NCI-H524 treated with DMSO at 0.1 percent for 48 hours (cell line): Measurements from ENCODE around the gene MYORG.
"Not testable (repeated sequence)": the region's sequence is repeated elsewhere in the genome, so short reads cannot be mapped to it uniquely, and the experiment has no call there.

Experiments
- DNase-seq: peaks from one replicate; lab custom pipeline; 2025; lab: John Stamatoyannopoulos, UW

The MYORG gene

GRCh38 chr9:34368796-34369195 lies 7.9 kb downstream of the MYORG start:
- DNase-seq: not testable (repeated sequence)

DNA sequence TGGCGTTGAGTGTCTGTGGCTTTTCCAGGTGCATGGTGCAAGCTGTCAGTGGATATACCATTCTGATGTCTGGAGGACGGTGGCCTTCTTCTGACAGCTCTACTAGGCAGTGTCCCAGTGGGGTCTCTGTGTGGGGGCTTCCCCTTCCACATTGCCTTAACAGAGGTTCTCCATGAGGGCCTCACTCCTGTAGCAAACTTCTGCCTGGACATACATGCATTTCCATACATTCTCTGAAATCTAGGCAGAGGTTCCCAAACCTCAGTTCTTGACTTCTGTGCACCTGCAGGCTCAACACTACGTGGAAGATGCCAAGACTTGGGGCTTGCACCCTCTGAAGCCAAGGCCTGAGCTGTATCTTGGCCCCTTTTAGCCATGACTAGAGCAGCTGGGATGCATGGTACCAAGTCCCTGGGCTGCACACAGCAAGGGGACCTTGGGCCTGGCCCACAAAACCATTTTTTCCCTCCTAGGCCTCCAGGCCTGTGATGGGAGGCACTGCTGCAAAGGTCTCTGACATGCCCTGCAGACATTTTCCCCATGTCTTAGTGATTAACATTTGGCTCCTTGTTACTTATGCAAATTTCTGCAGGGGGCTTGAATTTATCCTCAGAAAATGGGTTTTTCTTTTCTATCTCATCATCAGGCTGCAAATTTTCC lies 8.8 kb downstream of the MYORG start:
- not testable (repeated sequence) for DNase-seq

DNA sequence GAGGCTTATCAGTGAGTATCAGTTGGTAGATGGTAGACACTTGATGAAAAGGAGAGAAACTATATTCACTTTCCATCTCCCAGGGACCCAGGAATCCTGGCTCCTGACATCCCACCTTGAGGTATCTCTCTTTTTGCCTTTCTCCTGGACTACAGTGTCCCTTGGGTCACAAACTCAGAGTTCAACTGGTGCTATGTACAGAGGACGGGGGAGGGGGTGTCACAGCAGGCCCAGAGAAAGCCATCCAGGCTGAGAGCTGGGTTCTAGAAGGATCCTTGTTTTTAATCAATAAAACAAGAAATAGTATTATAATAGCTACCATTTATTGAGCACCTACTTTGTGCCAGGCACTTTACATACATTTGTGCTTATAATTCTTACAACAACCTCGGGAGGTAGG lies 10.3 kb downstream of the MYORG start:
- DNase-seq: no peak

DNA sequence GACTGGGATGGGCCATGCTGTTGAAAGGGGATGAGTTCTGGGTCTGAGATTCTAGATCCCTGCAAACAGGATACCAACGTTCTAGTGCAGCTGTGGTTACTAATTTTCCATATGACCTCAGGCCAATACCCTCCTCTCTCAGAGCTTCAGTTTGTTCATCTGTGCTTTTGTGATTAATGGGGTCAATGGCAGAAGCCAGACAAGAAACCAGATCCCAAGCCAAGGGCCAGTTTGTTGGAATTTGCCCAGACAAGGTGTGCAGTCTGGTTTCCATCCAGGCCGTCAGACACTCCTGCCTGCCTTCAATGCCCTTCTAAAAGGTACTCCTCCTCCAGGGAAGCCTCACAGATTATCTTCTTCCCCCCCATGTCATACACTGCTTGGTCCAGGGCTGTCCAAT lies 11.4 kb downstream of the MYORG start:
- DNase-seq: no peak

DNA sequence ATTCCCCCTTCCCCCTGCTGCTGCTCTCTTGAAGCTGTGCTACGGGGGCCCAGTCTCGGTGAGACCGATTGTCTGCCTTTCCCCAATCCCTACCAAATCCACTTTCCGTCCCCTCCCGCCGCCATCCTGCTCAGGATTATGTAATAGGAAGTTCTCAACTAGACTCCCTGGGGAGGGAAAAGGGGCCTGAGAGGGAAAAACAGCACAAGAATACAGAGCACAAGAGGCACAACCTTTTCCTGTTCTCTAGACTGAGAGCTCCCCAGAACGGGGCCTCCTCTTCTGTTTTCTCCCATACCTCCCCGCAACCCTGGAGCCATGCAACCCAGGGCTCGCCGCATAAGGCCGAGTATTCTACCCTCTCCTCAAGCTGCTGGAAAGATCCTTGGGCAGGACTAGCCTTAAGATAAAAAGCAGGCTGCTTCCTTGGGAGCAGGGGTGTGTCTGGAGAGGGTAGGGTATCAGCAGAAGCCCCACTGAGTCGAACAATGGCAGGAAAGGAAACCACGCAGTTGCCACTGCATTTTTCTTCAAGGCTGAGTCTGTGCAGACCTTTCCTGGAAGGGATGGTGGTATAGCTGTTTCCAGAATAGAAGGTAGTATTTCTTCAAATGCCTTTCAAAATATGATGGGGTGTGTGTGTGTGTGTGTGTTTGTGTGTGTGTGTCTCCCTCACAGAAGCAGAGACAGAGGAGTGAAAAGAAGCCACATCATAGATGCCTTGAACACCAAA lies 12.9 kb downstream of the MYORG start:
- DNase-seq: no peak

DNA sequence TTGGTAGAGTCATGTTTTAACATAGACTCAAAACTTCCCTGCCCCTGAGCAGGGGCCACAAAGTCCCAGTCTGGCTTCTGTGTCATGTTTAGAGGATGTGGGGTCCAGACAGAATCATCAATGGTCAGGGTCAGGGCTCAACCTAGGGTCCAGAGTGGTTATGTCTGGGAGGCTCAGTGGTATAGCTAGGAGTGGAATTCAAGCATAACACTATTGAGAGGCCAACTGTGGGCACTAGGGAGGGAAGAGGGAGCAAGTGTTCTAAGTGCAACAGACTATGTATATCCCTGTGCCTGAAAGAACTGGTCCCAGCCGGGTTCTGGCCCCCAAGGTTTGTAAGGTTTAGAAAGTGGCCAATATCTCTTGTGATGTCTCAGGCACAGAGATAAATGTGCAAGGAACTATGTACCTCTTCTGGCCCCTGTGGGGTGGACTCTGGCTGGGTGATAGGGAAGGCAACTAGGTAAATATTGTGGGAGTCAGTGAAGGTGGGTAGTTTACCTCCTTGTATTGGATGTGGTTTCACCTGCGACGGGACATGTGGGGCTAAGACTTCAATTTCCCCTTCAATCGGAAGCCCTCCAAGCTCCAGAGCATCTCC lies 14.0 kb downstream of the MYORG start:
- DNase-seq: no peak

- DNase-seq: not testable (repeated sequence)
Observed at GRCh38 chr9:34352957-34353356, 23.7 kb downstream of the MYORG start.

DNA sequence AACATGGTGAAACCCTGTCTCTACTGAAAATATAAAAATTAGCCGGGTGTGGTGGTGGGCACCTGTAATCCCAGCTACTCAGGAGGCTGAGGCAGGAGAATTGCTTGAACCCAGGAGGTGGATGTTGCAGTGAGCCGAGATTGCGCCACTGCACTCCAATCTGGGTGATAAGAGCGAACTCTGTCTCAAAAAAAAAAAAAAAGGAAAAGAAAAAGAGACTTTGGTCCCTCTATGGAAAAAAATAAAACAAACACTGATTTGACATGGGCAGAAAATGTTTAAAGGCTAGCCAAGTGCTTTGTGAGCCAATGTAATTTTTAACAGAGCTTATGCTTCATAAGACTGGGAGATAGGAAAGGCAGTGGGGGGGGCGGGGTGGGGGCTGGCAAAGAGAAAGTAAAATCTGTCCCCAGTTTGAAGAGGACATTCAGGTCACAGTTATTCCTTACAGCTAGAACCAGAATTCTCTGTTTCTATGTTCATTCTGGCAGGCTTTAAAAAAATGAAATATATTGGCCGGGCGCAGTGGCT lies 24.5 kb downstream of the MYORG start:
- DNase-seq: not testable (repeated sequence)

DNA sequence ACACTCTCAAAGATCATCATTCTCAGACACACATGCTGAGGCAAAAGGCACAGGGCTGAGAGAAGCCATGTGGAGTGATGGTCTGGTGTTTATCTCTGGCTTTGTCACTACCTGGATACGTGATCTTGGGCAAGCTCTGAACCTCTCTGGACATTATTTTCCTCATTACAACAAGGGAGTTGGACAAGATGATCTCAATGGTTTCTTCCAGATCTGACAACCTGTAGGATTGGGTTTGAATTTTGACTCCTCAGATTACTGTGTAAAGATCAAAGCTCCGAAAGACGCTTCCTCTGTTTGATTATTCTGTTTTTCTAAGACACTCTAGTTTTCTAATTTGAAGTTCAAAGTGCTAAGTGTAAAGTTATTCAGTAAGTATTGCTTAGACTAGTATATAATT lies 27.4 kb downstream of the MYORG start:
- no peak for DNase-seq

DNA sequence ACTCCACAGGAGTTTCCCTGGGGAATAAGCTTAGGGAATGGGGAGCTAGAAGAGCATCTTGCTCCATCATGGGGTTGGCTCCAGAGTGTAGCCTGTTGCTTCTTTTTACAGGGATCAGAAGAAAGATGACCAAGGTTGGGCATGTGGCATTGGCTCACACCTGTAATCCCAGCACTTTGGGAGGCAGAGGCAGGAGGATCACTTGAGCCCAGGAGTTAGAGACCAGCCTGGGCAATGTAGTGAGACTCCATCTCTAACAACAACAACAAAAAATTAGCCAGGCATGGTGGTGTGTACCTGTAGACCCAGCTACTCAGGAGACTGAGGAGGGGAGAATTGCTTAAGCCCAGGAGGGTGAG lies 28.9 kb downstream of the MYORG start:
- DNase-seq: no peak

GRCh38 chr9:34346873-34347799 lies 29.6 kb downstream of the MYORG start:
- DNase-seq: no peak

DNA sequence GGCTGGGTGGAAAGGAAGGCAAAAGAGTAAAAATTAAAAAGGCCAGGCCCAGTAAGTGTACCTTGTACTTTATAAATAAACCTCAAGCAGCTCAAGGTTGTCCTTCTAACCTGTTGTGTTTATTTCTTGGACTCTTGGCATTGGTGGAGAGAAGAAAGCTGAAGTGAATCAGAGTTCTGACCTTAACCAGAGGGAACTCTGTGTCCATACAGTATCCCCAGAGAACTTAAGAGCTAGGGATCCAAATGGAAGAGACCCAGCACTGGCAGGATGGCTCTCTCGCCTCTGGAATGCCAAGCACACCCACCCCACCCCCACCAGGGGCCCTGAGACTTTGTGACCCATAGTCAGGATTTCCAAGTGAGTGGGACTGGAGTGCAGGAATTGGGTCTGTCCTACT lies 33.1 kb downstream of the MYORG start:
- no peak for DNase-seq

- no peak for DNase-seq
Observed at GRCh38 chr9:34343090-34343489, 33.6 kb downstream of the MYORG start.

GRCh38 chr9:34341659-34342295 lies 34.9 kb downstream of the MYORG start:
- DNase-seq: no peak

GRCh38 chr9:34338665-34339385 lies 37.9 kb downstream of the MYORG start:
- DNase-seq: no peak

DNA sequence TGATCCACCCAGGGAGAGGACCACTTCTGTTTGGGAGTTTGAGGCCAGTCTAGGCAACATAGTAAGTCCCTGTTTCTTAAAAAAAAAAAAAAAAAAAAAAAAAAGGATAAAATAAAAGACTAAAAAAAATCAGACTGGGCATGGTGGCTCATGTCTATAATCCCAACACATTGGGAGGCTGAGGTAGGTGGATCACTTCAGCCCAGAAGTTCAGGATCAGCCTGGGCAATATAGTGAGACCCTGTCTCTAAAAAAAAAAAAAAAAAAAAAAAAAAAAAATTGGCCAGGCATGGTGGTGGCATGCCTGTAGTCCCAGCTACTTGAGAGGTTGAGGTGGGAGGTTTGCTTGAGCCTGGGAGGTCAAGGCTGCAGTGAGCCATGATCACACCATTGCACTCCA lies 38.6 kb downstream of the MYORG start:
- not testable (repeated sequence) for DNase-seq

DNA sequence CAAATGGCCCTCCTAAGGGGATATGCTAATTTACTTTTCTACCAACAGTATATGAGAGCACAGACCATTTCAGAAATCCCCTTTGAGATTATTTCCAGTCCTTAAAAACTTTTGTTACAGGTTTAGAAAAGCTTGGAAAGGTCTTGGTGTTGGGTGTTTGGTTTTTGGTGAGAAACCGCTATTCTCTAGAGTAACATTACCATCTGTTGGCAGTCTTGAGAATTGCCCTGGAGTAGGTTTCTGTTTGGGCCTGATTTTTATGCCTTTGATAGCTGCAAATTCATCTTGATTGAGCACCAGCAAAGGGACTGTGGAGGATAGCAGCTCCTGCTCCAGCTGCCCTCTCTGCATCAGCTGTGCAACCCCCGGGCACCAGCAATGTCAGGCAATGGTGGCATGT lies 39.3 kb downstream of the MYORG start:
- DNase-seq: no peak

DNA sequence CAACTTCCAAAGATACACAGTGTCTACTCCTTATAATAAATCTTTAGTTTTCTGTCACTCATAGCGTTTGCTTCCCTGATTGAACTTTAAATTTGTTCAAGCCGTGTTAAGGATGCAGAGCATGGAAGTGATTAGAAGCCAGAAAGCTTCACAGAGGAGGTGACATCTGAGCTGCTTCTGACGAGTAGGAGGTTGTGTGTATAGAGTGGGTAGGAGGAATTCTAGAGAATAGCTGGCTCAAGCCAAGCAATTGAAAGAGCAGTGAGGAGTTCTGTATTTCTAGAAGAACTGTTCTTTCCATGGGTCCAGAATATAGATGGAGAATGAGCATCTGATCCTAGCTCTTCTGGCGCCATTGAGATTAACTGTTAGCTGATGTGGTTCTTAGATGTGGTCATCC lies 41.3 kb downstream of the MYORG start:
- no peak for DNase-seq

DNA sequence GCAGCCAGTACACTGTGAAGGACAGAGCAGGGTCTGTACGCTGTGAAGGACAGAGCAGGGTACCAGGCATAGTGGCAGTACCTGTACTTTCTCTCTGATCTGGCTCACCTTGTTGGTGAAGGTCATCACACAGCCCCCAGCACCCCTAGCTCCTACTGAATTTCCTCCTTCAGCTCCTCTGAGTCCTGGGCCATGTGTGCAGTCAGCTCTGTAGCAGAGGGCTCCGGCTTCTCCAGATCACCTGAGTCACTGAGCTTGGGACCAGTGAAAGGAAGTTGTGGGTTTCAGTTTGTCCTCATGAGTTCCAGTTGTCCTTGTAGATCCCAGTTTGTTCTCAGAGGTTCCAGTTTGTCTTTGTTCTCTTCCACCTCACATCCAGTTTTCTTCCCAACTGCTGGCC lies 41.8 kb downstream of the MYORG start:
- DNase-seq: no peak

DNA sequence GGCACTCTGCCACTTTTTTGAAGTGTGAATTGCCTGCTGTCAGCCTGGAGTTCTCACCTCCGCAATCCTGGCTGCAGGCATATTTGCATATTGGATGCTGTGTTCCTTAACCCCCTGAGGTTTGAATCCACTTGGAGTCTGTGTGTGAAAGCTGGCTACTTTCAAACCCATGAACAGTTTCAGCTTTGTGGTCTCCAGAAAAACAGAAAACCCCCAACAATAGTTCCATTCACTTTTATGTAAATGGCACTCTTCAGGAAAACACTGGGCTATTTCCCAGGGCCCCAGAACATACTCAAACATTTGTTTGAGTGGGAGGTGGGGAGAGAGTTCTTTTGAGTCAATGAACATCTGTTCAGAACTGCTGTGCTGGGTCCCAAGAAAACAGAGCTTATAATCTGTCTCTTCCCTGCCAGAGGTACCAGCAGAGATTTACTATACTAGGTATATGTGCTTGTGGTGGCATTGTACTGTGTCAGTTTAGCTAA lies 42.3 kb downstream of the MYORG start:
- DNase-seq: no peak

DNA sequence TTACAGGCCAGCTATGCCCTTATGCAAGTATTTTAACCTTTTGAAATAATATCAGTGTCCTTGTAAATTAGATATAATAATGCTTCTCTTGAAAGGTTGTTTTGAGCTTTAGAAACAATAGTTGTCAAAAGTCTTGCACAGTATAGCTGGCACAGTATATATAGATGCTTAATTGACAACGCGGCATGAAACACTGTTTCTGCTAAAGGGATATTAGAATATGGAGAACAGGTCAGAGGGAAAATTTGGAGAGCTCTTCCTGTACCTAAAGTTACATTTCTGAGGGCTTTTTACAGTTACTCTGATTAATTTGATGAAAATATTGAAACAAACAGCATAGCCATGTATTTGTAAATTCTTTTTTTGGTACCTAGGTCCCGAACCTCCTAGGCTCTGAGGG lies 42.9 kb downstream of the MYORG start:
- DNase-seq: no peak
